H1 (cell line): ENCODE results near the gene CHD2. TPM values are rescaled to one million over a fixed set of nuclear protein-coding genes. Genes with fewer than 3 reads are reported as not detected.

Source experiments
- CTCF ChIA-PET: fragments of 300-600 bp; sonication (Branson Sonifier 250); formaldehyde crosslinking; loops from one replicate; lab custom pipeline; 2021; ENCODE audit not compliant: partially characterized antibody; lab: Charles Lee
- POLR2A ChIA-PET: fragments of 300-600 bp; sonication (Branson Sonifier 250); formaldehyde crosslinking; loops from one replicate; lab custom pipeline; 2021; ENCODE audit warnings: inconsistent platforms; ENCODE audit not compliant: partially characterized antibody; lab: Charles Lee
- DNase-seq, 2 experiments: peaks; one replicate each; pipeline versions ENCODE4 v3.0.0 to v3.0.0-alpha.2; 2010 to 2022; ENCODE audit warnings: low spot score in 2 of 2, low read depth in 1 of 2, mixed read lengths in 1 of 2
- FAIRE-seq: peaks from 2 replicates; lab custom pipeline; 2011; peaks lifted over from hg19 to GRCh38; lab: Jason Lieb, UNC
- H2AFZ ChIP-seq: 2 replicates; pipeline ENCODE4 v1.8.1; 2012; ENCODE audit warnings: low read length, inconsistent platforms
- H2AK5ac ChIP-seq: 2 replicates; pipeline ENCODE4 v1.6.1; 2013; ENCODE audit warnings: low read depth, low read length
- H2BK120ac ChIP-seq: replicated peaks from 2 replicates; pipeline ENCODE3; 2013; ENCODE audit warnings: low read depth, low read length, inconsistent platforms
- H2BK12ac ChIP-seq: 2 replicates; pipeline ENCODE4 v1.6.1; 2013; ENCODE audit warnings: low read depth, low read length
- H2BK15ac ChIP-seq: 2 replicates; pipeline ENCODE4 v1.6.1; 2013; ENCODE audit warnings: low read length
- H2BK20ac ChIP-seq: 2 replicates; pipeline ENCODE4 v1.6.1; 2013; ENCODE audit warnings: low read length
- H2BK5ac ChIP-seq: 2 replicates; pipeline ENCODE4 v1.6.1; 2013; ENCODE audit warnings: low read depth, low read length
- H3K14ac ChIP-seq: 2 replicates; pipeline ENCODE4 v1.6.1; 2013; ENCODE audit warnings: inconsistent platforms; ENCODE audit not compliant: insufficient read length
- H3K18ac ChIP-seq: 2 replicates; pipeline ENCODE4 v1.6.1; 2013; ENCODE audit warnings: low read length; ENCODE audit errors: extremely low read depth
- H3K23ac ChIP-seq: 2 replicates; pipeline ENCODE4 v1.6.1; 2013; ENCODE audit warnings: inconsistent platforms; ENCODE audit not compliant: insufficient read length
- H3K23me2 ChIP-seq: 2 replicates; pipeline ENCODE4 v1.6.1; 2013; ENCODE audit warnings: low read depth, low read length
- H3K27ac ChIP-seq: 2 replicates; pipeline ENCODE4 v1.6.1; 2011; ENCODE audit warnings: low read depth, low read length, inconsistent platforms
- H3K27me3 ChIP-seq, 4 experiments: replicated peaks in 1 of 4; 1 replicate in 1 of 4; 2 replicates in 3 of 4; pipeline versions ENCODE4 v1.6.1 to v1.8.1; 2011 to 2013; ENCODE audit warnings: low read length in 3 of 4, mild to moderate bottlenecking in 3 of 4, inconsistent platforms in 2 of 4, mixed read lengths in 2 of 4, moderate library complexity in 1 of 4; ENCODE audit not compliant: control insufficient read depth in 3 of 4, insufficient read depth in 3 of 4; ENCODE audit errors: extremely low read depth in 1 of 4
- H3K36me3 ChIP-seq, 4 experiments: 2 replicates each; pipeline versions ENCODE4 v1.6.1 to v1.8.1; 2011 to 2013; ENCODE audit warnings: mild to moderate bottlenecking in 4 of 4, low read length in 3 of 4, moderate library complexity in 2 of 4, control low read depth in 1 of 4, inconsistent platforms in 1 of 4; ENCODE audit not compliant: insufficient read depth in 4 of 4, control insufficient read depth in 2 of 4
- H3K4ac ChIP-seq: replicated peaks from 2 replicates; pipeline ENCODE3; 2013; ENCODE audit warnings: low read length, low read depth, mixed read lengths, inconsistent platforms; ENCODE audit not compliant: insufficient read length
- H3K4me1 ChIP-seq, 4 experiments: replicated peaks in 1 of 4; 1 replicate in 1 of 4; 2 replicates in 3 of 4; pipeline versions ENCODE4 v1.6.1 to v1.8.1; 2011 to 2013; ENCODE audit warnings: low read length in 3 of 4, inconsistent platforms in 2 of 4, mixed read lengths in 1 of 4; ENCODE audit not compliant: insufficient read depth in 4 of 4, control insufficient read depth in 3 of 4
- H3K4me2 ChIP-seq, 2 experiments: 2 replicates each; pipeline versions ENCODE4 v1.6.1 to v1.8.1; 2011 to 2013; ENCODE audit warnings: low read depth in 2 of 2, low read length in 2 of 2, control low read depth in 1 of 2, inconsistent platforms in 1 of 2, mild to moderate bottlenecking in 1 of 2; ENCODE audit not compliant: insufficient read depth in 1 of 2
- H3K4me3 ChIP-seq, 4 experiments: fragments of 200-600, 300-600 bp in 1 of 4; sonication (generic), shearing (Covaris generic), sonication (Bioruptor Twin) in 1 of 4; 2 replicates each; pipeline versions ENCODE4 v1.5.1 to v1.8.1; 2011 to 2016; ENCODE audit warnings: low read length in 4 of 4, low read depth in 3 of 4, control low read depth in 2 of 4, inconsistent platforms in 2 of 4, mild to moderate bottlenecking in 2 of 4, mixed read lengths in 1 of 4, moderate library complexity in 1 of 4; ENCODE audit not compliant: insufficient read depth in 2 of 4; ENCODE audit errors: extremely low read depth in 1 of 4
- H3K56ac ChIP-seq: replicated peaks from 2 replicates; pipeline ENCODE3; 2013; ENCODE audit warnings: low read depth, mild to moderate bottlenecking, mixed read lengths, low read length, inconsistent platforms; ENCODE audit not compliant: insufficient read length
- H3K79me1 ChIP-seq: 2 replicates; pipeline ENCODE4 v1.6.1; 2013; ENCODE audit warnings: low read depth, low read length, control low read depth
- H3K79me2 ChIP-seq, 2 experiments: 2 replicates each; pipeline versions ENCODE4 v1.6.1 to v1.8.1; 2012 to 2013; ENCODE audit warnings: low read length in 2 of 2, mild to moderate bottlenecking in 2 of 2, inconsistent platforms in 1 of 2; ENCODE audit not compliant: insufficient read depth in 2 of 2, control insufficient read depth in 1 of 2
- H3K9ac ChIP-seq, 4 experiments: replicated peaks in 1 of 4; 1 replicate in 1 of 4; 2 replicates in 3 of 4; pipeline versions ENCODE4 v1.6.1 to v1.8.1; 2011 to 2013; ENCODE audit warnings: low read depth in 3 of 4, low read length in 3 of 4, control low read depth in 2 of 4, mild to moderate bottlenecking in 2 of 4, moderate library complexity in 2 of 4, inconsistent platforms in 1 of 4; ENCODE audit errors: extremely low read depth in 1 of 4
- H3K9me3 ChIP-seq, 2 experiments: 2 replicates each; pipeline versions ENCODE4 v1.6.1 to v1.8.1; 2012 to 2013; ENCODE audit warnings: mild to moderate bottlenecking in 2 of 2, moderate library complexity in 2 of 2, control low read depth in 1 of 2, inconsistent platforms in 1 of 2, low read depth in 1 of 2, low read length in 1 of 2, mixed read lengths in 1 of 2; ENCODE audit not compliant: insufficient read depth in 2 of 2
- H4K20me1 ChIP-seq, 2 experiments: replicated peaks in 1 of 2; 2 replicates each; pipeline versions ENCODE3 to v1.8.1; 2011 to 2013; ENCODE audit warnings: inconsistent platforms in 2 of 2, low read length in 2 of 2, mild to moderate bottlenecking in 1 of 2; ENCODE audit not compliant: insufficient read depth in 2 of 2, control insufficient read depth in 1 of 2
- H4K5ac ChIP-seq: 2 replicates; pipeline ENCODE4 v1.6.1; 2013; ENCODE audit warnings: low read length, low read depth, mixed read lengths, inconsistent platforms; ENCODE audit not compliant: insufficient read length
- H4K8ac ChIP-seq: 2 replicates; pipeline ENCODE4 v1.8.0; 2013; ENCODE audit warnings: mild to moderate bottlenecking, moderate library complexity, low read length, inconsistent platforms; ENCODE audit not compliant: insufficient read depth; ENCODE audit errors: extremely low read depth
- H4K91ac ChIP-seq: replicated peaks from 2 replicates; pipeline ENCODE3; 2013; ENCODE audit warnings: low read length, mixed read lengths, inconsistent platforms; ENCODE audit not compliant: insufficient read length
- CREB1 ChIP-seq: IDR thresholded peaks from 2 replicates; pipeline ENCODE4 v1.6.1; 2012; ENCODE audit warnings: inconsistent platforms
- HDAC6 ChIP-seq: IDR thresholded peaks from one replicate; pipeline ENCODE4 v1.7.1; 2012; ENCODE audit warnings: low read depth, mild to moderate bottlenecking, inconsistent platforms, low read length, moderate library complexity
- KDM5A ChIP-seq: fragments of 200-600 bp; IDR thresholded peaks from 2 replicates; pipeline ENCODE4 v1.7.1; 2012; ENCODE audit warnings: mild to moderate bottlenecking, low read length, inconsistent platforms, mixed read lengths
- MAFK ChIP-seq: IDR thresholded peaks from 2 replicates; pipeline ENCODE4 v1.6.1; 2012; ENCODE audit warnings: low read depth, mild to moderate bottlenecking, improper control_type of control experiment, low read length
- NANOG ChIP-seq: IDR thresholded peaks from 2 replicates; pipeline ENCODE4 v1.6.1; 2011; ENCODE audit warnings: low read length, low read depth, mild to moderate bottlenecking, inconsistent platforms; ENCODE audit not compliant: insufficient read depth, poor library complexity, severe bottlenecking
- POLR2A ChIP-seq, 2 experiments: IDR thresholded peaks; 1 replicate in 1 of 2; 2 replicates in 1 of 2; pipeline ENCODE4 v1.6.1; 2011; ENCODE audit warnings: low read depth in 2 of 2, low read length in 2 of 2, mild to moderate bottlenecking in 2 of 2; ENCODE audit errors: control extremely low read depth in 1 of 2
- SIN3A ChIP-seq, 2 experiments: IDR thresholded peaks in 1 of 2; conservative IDR thresholded peaks in 1 of 2; 2 replicates each; pipeline ENCODE4 v1.6.1; 2011 to 2012; ENCODE audit warnings: low read length in 2 of 2, improper control_type of control experiment in 1 of 2, low read depth in 1 of 2, mild to moderate bottlenecking in 1 of 2
- SIX5 ChIP-seq: IDR thresholded peaks from 2 replicates; pipeline ENCODE4 v1.6.1; 2011; ENCODE audit warnings: mild to moderate bottlenecking, low read depth, low read length
- SP2 ChIP-seq: IDR thresholded peaks from 2 replicates; pipeline ENCODE4 v1.6.1; 2012; ENCODE audit warnings: mild to moderate bottlenecking, low read length, inconsistent platforms
- SUZ12 ChIP-seq: fragments of 200-600 bp; sonication (generic); IDR thresholded peaks from 2 replicates; pipeline ENCODE4 v1.6.1; 2012; ENCODE audit warnings: mild to moderate bottlenecking, inconsistent platforms, low read length, moderate library complexity, mixed read lengths
- TAF7 ChIP-seq: optimal IDR thresholded peaks from 2 replicates; pipeline ENCODE3; 2011; ENCODE audit warnings: low read depth, mild to moderate bottlenecking, inconsistent platforms, low read length, moderate library complexity, borderline replicate concordance
- YY1 ChIP-seq: IDR thresholded peaks from 2 replicates; pipeline ENCODE4 v1.6.1; 2011; ENCODE audit warnings: low read depth, mild to moderate bottlenecking, low read length
- WGBS, 2 experiments: shearing (Covaris generic) in 1 of 2; methylation state at CpG; one replicate each; pipeline versions ENCODE4 v1.1.6 to v1.1.7; 2013 to 2015; ENCODE audit warnings: low lambda C conversion rate in 2 of 2, mixed read lengths in 2 of 2, inconsistent platforms in 1 of 2, low coverage in 1 of 2, missing lambda C conversion rate in 1 of 2; ENCODE audit not compliant: insufficient replicate concordance in 2 of 2, insufficient coverage in 1 of 2, insufficient read length in 1 of 2; ENCODE audit errors: extremely low coverage in 1 of 2, missing lambda C conversion rate in 1 of 2; 5-methylcytosine and 5-hydroxymethylcytosine counted together
- polyA plus RNA-seq, 7 experiments: library from polyadenylated mRNA; depleted of rRNA in 3 of 7; stranded (reverse) in 5 of 7; unstranded in 2 of 7; fragments of >200 nt in 5 of 7; fragments of 200-250 nt in 2 of 7; gene quantifications; 1 replicate in 5 of 7; 2 replicates in 1 of 7; 4 replicates in 1 of 7; pipeline versions ENCODE4 v1.2.1 to v1.2.3, GENCODE V29; 2011 to 2013; ENCODE audit warnings: missing spikeins in 2 of 7, mixed read lengths in 2 of 7
- total RNA-seq: library from RNA; stranded (reverse); fragmentation: NEBNext Ultra II Directional; extraction: Animal tissue kit (Norgen Biotek cat#: 25700); gene quantifications from 2 replicates; pipeline ENCODE4 v1.2.1, GENCODE V29; 2021

The CHD2 gene
- total and polyA plus RNA-seq, 2 of the 8 experiments (the other 6 are each of a cell fraction or from before 2014, with no cell fraction given) = 28.8 to 70.0 TPM

GRCh38 chr15:92903966-92904721, 4.0 kb downstream of the CHD2 start:
- ChIA-PET POLR2A (interaction anchor here (1.0 to 7.7 kb wide), 8 partner anchors 11 to 96 kb away, joined by 3 to 255 read pairs (median 6); no protein-coding TSS in a partner anchor), CTCF (interaction anchor here (0.6 to 1.4 kb wide), 3 partner anchors 17 to 109 kb away, joined by 3 to 4 read pairs (median 3); no protein-coding TSS in a partner anchor)
- H3K4ac ChIP-seq = no peak overlapping the region
- no peak overlapping the region; the same call in 1 of the 2 replicates for H2AK5ac ChIP-seq
- no peaks in the 10 kb centered on the region for H3K27me3 ChIP-seq
- DNase-seq = peak; percentile 98 to 99
- peak overlapping the region; percentile 58 for H4K91ac ChIP-seq
- H3K36me3 ChIP-seq = peaks cover 0 to 23% (median 0%) of the 10 kb centered on the region in 4 experiments; a peak in 1 of 8 replicates
- H3K9ac ChIP-seq = peak overlapping the region; percentile 67 to 98 (median 96)
- H3K9me3 ChIP-seq = no peaks in the 10 kb centered on the region
- H3K23ac ChIP-seq = no peak overlapping the region
- H3K18ac ChIP-seq = peak overlapping the region; percentile 62
- no peaks in the 10 kb centered on the region for H3K79me1 ChIP-seq
- H2BK15ac ChIP-seq = no peak overlapping the region
- peaks cover 0 to 16% (median 4%) of the 10 kb centered on the region in 4 experiments; a peak in 5 of 7 replicates for H3K4me1 ChIP-seq
- peak overlapping the region; percentile 98 for H3K27ac ChIP-seq
- peak overlapping the region; percentile 75 to 89 for H3K4me2 ChIP-seq
- 1% methylated on average over 34 of the region's 47 CpGs; no CpG with 5 or more reads in 1 of the 2 experiments for WGBS, 2 experiments
- peaks cover 16 to 18% of the 10 kb centered on the region in 2 experiments for H4K20me1 ChIP-seq
- peak overlapping the region; percentile 80; the same call in 1 of the 2 replicates for H2BK12ac ChIP-seq
- no peak overlapping the region for H2BK120ac ChIP-seq
- peak overlapping the region; percentile 65 for H3K56ac ChIP-seq
- peaks cover 45 to 91% of the 10 kb centered on the region in 2 experiments for H3K79me2 ChIP-seq
- H2BK20ac ChIP-seq = no peak overlapping the region
- H3K23me2 ChIP-seq = peaks cover 2% of the 10 kb centered on the region; the same call in 1 of the 2 replicates
- no peak for FAIRE-seq
- peak overlapping the region; percentile 63 for H4K5ac ChIP-seq
- H2AFZ ChIP-seq = no peak overlapping the region
- peak overlapping the region; percentile 98; the same call in 1 of the 2 replicates for H4K8ac ChIP-seq
- peak overlapping the region; percentile 50 to 97 (median 88) for H3K4me3 ChIP-seq
- H3K14ac ChIP-seq = no peak overlapping the region
- H2BK5ac ChIP-seq = peak overlapping the region; percentile 97
- peak; percentile 98 for TF ChIP-seq CREB1
- TF ChIP-seq HDAC6 = no peak
- peak; percentile 90 for TF ChIP-seq TAF7
- TF ChIP-seq SIX5 = no peak
- TF ChIP-seq SUZ12 = no peak
- peak; percentile 98 to 99 for TF ChIP-seq POLR2A (IDR thresholded peaks at IDR 0.05; ENCODE audit: control extremely low read depth in 1 of 2, low read depth in 2 of 2, low read length in 2 of 2)
- TF ChIP-seq MAFK = no peak; the same call in 1 of the 2 replicates
- TF ChIP-seq SIN3A (conservative IDR thresholded peaks at IDR 0.05 in 1 of 2, IDR thresholded peaks at IDR 0.05 in 1 of 2; ENCODE audit: low read depth in 1 of 2, low read length in 2 of 2) = peak; percentile 80 to 90; a peak in 2 of 4 replicates
- no peak for TF ChIP-seq KDM5A
- 0 out of 2 replicates have a peak, but pooled peaks have one; percentile 9 for TF ChIP-seq SP2
- peak; percentile 98 for TF ChIP-seq YY1
- TF ChIP-seq NANOG = no peak
